Muscle layer of duodenum (tissue), 2 donors: ENCODE results near the gene FAM131C.
"Not testable (repeated sequence)": the region's sequence is repeated elsewhere in the genome, so short reads cannot be mapped to it uniquely, and the experiment has no call there.

ENCODE experiments used
- H3K27ac ChIP-seq: one replicate; pipeline ENCODE4 v1.7.0; 2013; ENCODE audit warnings: mild to moderate bottlenecking, low read length
- H3K27me3 ChIP-seq: one replicate; pipeline ENCODE4 v1.7.0; 2013; ENCODE audit warnings: low read depth, mild to moderate bottlenecking, control low read depth, low read length
- H3K36me3 ChIP-seq, 2 donors: one replicate each; pipeline ENCODE4 v1.7.0; 2013; ENCODE audit warnings: low read length in 2 of 2, control low read depth in 1 of 2, mild to moderate bottlenecking in 1 of 2; ENCODE audit not compliant: insufficient read depth in 2 of 2, control insufficient read depth in 1 of 2
- H3K4me1 ChIP-seq, 2 donors: one replicate each; pipeline ENCODE4 v1.7.0; 2013; ENCODE audit warnings: low read length in 2 of 2, mild to moderate bottlenecking in 2 of 2, control low read depth in 1 of 2, moderate library complexity in 1 of 2; ENCODE audit not compliant: insufficient read depth in 2 of 2, control insufficient read depth in 1 of 2
- H3K4me3 ChIP-seq, 2 donors: one replicate each; pipeline ENCODE4 v1.7.0; 2013; ENCODE audit warnings: low read length in 2 of 2, low read depth in 1 of 2, mild to moderate bottlenecking in 1 of 2
- H3K9me3 ChIP-seq, 2 donors: one replicate each; pipeline ENCODE4 v1.7.0; 2013; ENCODE audit warnings: low read length in 2 of 2, control low read depth in 1 of 2, mild to moderate bottlenecking in 1 of 2; ENCODE audit not compliant: control insufficient read depth in 1 of 2
- donor health status: healthy.

Gene FAM131C

GRCh38 chr1:16041200-16041599, 32.3 kb downstream of the FAM131C start:
- no peaks in the 10 kb centered on the region for H3K27me3 ChIP-seq
- no peaks in the 10 kb centered on the region for H3K36me3 ChIP-seq

GRCh38 chr1:16039871-16040270, 33.6 kb downstream of the FAM131C start:
- H3K27ac ChIP-seq, H3K4me3 ChIP-seq, H3K9me3 ChIP-seq, H3K36me3 ChIP-seq, H3K27me3 ChIP-seq, H3K4me1 ChIP-seq: not testable (repeated sequence)

More at GRCh38 chr1:16041200-16041599, 32.3 kb downstream of the FAM131C start:
- Histone ChIP-seq H3K27ac (no peak overlapping the region), H3K4me3 (no peak overlapping the region), H3K9me3 (no peaks in the 10 kb centered on the region), H3K4me1 (no peaks in the 10 kb centered on the region)

GRCh38 chr1:16038620-16038912, 34.9 kb downstream of the FAM131C start:
- H3K27me3 ChIP-seq = no peaks in the 10 kb centered on the region
- no peak overlapping the region for H3K27ac ChIP-seq
- H3K4me3 ChIP-seq = no peak overlapping the region
- H3K36me3 ChIP-seq = no peaks in the 10 kb centered on the region
- no peaks in the 10 kb centered on the region for H3K9me3 ChIP-seq
- H3K4me1 ChIP-seq = no peaks in the 10 kb centered on the region

- H3K4me1 ChIP-seq, H3K9me3 ChIP-seq, H3K27me3 ChIP-seq, H3K36me3 ChIP-seq, H3K4me3 ChIP-seq, H3K27ac ChIP-seq: not testable (repeated sequence)
These were observed 37.0 kb downstream of the FAM131C start for GRCh38 chr1:16036461-16036860.

- not testable (repeated sequence) for H3K36me3 ChIP-seq, H3K4me1 ChIP-seq, H3K4me3 ChIP-seq, H3K27me3 ChIP-seq, H3K9me3 ChIP-seq, H3K27ac ChIP-seq
These were observed 40.3 kb downstream of the FAM131C start for GRCh38 chr1:16033103-16033632.

GRCh38 chr1:16032388-16033102, 40.9 kb downstream of the FAM131C start:
- no peaks in the 10 kb centered on the region for H3K9me3 ChIP-seq
- no peak overlapping the region for H3K27ac ChIP-seq
- H3K36me3 ChIP-seq = no peaks in the 10 kb centered on the region
- H3K4me3 ChIP-seq = no peak overlapping the region
- no peaks in the 10 kb centered on the region for H3K27me3 ChIP-seq
- H3K4me1 ChIP-seq = peaks cover 0 to 7% of the 10 kb centered on the region in 2 donors

GRCh38 chr1:16031551-16031950, 41.9 kb downstream of the FAM131C start:
- peaks cover 0 to 14% of the 10 kb centered on the region in 2 donors for H3K4me1 ChIP-seq
- no peak overlapping the region for H3K27ac ChIP-seq
- H3K27me3 ChIP-seq = no peaks in the 10 kb centered on the region
- H3K4me3 ChIP-seq = no peak overlapping the region
- no peaks in the 10 kb centered on the region for H3K36me3 ChIP-seq
- H3K9me3 ChIP-seq = no peaks in the 10 kb centered on the region

- Histone ChIP-seq H3K27ac (no peak overlapping the region), H3K4me3 (no peak overlapping the region), H3K36me3 (no peaks in the 10 kb centered on the region), H3K4me1 (peaks cover 0 to 14% of the 10 kb centered on the region in 2 donors), H3K27me3 (no peaks in the 10 kb centered on the region), H3K9me3 (no peaks in the 10 kb centered on the region)
These were observed 44.2 kb downstream of the FAM131C start for GRCh38 chr1:16029288-16029687.

GRCh38 chr1:16029003-16029268, 44.5 kb downstream of the FAM131C start:
- H3K36me3 ChIP-seq, H3K9me3 ChIP-seq, H3K4me3 ChIP-seq, H3K27ac ChIP-seq, H3K27me3 ChIP-seq: not testable (repeated sequence)
- peaks cover 0 to 14% of the 10 kb centered on the region in 2 donors for H3K4me1 ChIP-seq

GRCh38 chr1:16028237-16029002, 45.0 kb downstream of the FAM131C start:
- H3K27me3 ChIP-seq = no peaks in the 10 kb centered on the region
- H3K36me3 ChIP-seq = no peaks in the 10 kb centered on the region
- H3K27ac ChIP-seq = no peak overlapping the region
- no peaks in the 10 kb centered on the region for H3K9me3 ChIP-seq
- H3K4me3 ChIP-seq = no peak overlapping the region
- peaks cover 0 to 14% of the 10 kb centered on the region in 2 donors for H3K4me1 ChIP-seq

GRCh38 chr1:16026723-16027484, 46.5 kb downstream of the FAM131C start:
- H3K9me3 ChIP-seq = no peaks in the 10 kb centered on the region
- H3K4me3 ChIP-seq = peak overlapping the region in 1 of 2 donors; percentile 33
- H3K36me3 ChIP-seq = no peaks in the 10 kb centered on the region
- H3K27ac ChIP-seq = no peak overlapping the region
- H3K4me1 ChIP-seq = peaks cover 0 to 10% of the 10 kb centered on the region in 2 donors
- no peaks in the 10 kb centered on the region for H3K27me3 ChIP-seq
